ENCODE data around the gene RHBDD3.

DNA sequence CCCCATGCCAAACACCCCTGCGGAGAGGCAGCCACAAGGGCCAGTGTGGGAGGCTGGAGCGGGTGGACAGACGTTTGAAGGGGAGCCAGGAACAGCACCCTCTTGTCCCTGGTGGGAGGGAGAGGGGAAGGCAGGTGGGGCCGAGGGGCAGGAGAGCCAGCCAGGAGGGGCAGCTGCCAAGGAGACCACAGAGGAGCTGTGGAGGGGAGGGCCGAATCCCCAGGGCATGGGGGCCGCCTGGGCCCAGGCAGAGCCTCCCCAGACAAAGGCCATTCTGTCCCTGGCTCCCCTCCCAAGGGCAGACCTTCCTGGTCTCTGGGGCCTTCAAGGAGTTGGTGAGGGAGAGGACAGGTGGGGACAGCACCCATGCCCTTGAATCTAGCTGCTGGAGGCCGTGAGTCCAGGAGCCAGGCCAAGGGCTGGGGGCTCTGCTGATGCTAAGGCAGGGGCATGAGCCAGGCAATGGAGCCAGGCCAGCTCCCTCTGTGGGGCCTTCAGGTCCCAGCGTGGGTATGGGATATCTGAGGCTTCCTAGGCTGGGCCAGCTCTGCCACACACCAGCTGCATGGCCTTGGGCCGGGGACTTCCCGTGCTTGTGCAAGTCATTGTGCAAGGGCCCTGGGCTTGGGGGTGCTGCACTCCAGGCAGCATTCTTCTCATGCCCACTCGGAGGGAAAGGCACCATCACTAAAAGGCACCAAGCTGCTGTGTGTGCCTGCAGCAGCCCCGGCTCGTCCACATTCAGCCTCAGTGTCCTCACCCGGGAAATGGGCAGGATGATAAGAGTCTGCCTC, 50.7 kb downstream of the RHBDD3 start:
- TF ChIP-seq, protein P1, sequence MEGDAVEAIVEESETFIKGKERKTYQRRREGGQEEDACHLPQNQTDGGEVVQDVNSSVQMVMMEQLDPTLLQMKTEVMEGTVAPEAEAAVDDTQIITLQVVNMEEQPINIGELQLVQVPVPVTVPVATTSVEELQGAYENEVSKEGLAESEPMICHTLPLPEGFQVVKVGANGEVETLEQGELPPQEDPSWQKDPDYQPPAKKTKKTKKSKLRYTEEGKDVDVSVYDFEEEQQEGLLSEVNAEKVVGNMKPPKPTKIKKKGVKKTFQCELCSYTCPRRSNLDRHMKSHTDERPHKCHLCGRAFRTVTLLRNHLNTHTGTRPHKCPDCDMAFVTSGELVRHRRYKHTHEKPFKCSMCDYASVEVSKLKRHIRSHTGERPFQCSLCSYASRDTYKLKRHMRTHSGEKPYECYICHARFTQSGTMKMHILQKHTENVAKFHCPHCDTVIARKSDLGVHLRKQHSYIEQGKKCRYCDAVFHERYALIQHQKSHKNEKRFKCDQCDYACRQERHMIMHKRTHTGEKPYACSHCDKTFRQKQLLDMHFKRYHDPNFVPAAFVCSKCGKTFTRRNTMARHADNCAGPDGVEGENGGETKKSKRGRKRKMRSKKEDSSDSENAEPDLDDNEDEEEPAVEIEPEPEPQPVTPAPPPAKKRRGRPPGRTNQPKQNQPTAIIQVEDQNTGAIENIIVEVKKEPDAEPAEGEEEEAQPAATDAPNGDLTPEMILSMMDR (IDR thresholded peaks at IDR 0.05 in 4 of 5, conservative IDR thresholded peaks at IDR 0.05 in 1 of 5): no peak
- no peak for TF ChIP-seq POLR2A (IDR thresholded peaks at IDR 0.05)
